Fibroblast of the aortic adventitia (primary cell): ENCODE results near the gene TTI1. TPM values are rescaled to one million over a fixed set of nuclear protein-coding genes. Genes with fewer than 3 reads are reported as not detected.

ENCODE experiments used
- DNase-seq: peaks from one replicate; pipeline ENCODE4 v3.0.0-alpha.2; 2010; ENCODE audit warnings: low read depth
- H3K4me3 ChIP-seq: 2 replicates; pipeline ENCODE4 v1.5.1; 2011; ENCODE audit warnings: low read depth, mild to moderate bottlenecking, control low read depth, low read length, moderate library complexity
- CTCF ChIP-seq: IDR thresholded peaks from 2 replicates; pipeline ENCODE4 v1.5.1; 2011; ENCODE audit warnings: mild to moderate bottlenecking, low read length, control low read depth, inconsistent platforms; ENCODE audit not compliant: insufficient read depth
- total RNA-seq: library from RNA; depleted of rRNA; stranded (reverse); fragments of >200 nt; gene quantifications from 2 replicates; pipeline ENCODE4 v1.2.3, GENCODE V29; 2012; ENCODE audit warnings: low replicate concordance

The TTI1 gene
- total RNA-seq, 1 donor, result 26.0 TPM

- no peak overlapping the region for H3K4me3 ChIP-seq
- no peak for TF ChIP-seq CTCF
- peak; percentile 74 for DNase-seq
Observed at GRCh38 chr20:38055294-38055693, 22.0 kb upstream of the TTI1 start.

DNA sequence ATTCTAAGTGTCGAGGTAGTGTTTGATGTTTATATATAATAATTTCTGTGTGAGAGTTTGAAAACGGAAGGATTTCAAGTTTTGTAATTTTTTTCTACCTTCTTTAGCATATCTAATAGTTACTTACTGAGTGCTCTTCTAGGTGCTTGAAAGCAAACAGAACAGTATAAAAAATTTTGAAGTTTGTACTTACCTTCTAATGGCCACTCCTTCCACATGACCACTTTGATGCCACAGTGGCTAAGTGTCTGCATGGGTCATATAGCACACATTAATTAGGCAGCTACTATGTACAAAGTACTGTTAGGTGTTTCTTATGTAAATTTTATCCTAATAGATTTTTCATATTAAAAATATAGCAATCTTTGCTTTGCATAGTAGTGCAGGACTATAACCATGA lies 21.4 kb upstream of the TTI1 start:
- TF ChIP-seq CTCF, result no peak
- H3K4me3 ChIP-seq, result no peak overlapping the region
- DNase-seq, result no peak

DNA sequence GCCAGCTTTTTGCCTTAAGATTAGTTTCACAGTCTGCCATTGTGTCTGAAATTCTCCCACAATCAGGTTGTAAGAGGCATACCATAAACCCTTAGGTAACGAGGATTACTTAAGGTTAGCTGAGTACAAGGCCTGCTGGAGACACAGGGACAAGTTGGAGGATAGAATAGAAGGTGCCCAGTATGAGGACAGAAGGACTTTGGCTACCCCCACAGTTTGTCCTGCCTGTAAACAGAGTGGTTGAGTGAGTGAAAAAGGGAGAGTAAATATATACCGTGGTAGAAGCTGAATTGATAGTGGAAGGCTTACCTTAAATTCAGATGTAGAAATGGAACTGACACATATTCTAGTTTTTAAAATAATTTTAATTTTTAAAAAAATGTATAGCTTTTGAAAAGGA lies 19.6 kb upstream of the TTI1 start:
- DNase-seq, result no peak
- no peak overlapping the region for H3K4me3 ChIP-seq
- no peak for TF ChIP-seq CTCF

- DNase-seq, result peak; percentile 65
- TF ChIP-seq CTCF, result no peak
Observed at GRCh38 chr20:38050686-38051085, 17.4 kb upstream of the TTI1 start.

GRCh38 chr20:38049800-38050199 lies 16.5 kb upstream of the TTI1 start:
- TF ChIP-seq CTCF, result no peak
- no peak overlapping the region for H3K4me3 ChIP-seq
- DNase-seq, result peak; percentile 51

More at GRCh38 chr20:38050686-38051085, 17.4 kb upstream of the TTI1 start:
- no peak overlapping the region for H3K4me3 ChIP-seq

DNA sequence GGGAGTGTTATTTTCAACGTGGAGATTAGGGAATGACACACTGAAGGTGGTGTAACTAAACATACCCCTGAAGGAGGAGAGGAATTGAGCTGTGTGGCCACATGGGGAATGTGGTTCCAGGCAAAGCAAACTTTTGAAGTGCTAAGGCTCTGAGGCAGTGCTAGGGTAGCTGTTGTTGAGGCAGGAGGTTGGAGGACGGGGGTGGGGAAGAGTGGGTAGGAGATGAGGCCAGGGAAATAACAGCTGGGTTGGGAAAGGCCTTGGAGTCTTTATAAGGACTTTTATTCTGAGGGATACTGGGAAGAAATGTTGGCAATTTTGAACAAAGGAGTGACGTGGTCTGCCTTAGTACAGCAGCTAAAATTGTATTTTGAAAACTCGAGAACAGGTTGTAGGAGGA lies 13.3 kb upstream of the TTI1 start:
- TF ChIP-seq CTCF, result no peak
- DNase-seq, result no peak
- H3K4me3 ChIP-seq, result no peak overlapping the region

DNA sequence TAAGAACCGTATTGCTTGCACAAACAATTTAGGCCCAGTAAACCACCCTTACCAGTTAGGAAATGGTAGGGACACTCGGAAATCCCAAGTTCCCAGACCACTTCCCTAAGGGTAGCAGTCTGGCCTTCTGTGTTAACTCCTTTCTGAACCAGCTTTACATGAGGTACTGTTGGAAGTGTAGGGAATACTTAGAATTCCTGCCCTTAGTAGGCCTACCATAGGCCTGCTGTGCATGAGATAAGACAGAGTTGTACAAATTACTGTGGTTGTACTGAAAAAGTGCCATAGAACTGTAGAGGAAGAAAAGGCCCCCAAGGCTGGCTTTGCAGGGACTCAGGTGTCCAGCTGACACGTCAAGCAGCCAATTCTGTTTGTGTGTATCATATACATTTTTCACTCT lies 11.4 kb upstream of the TTI1 start:
- DNase-seq, result no peak
- no peak overlapping the region for H3K4me3 ChIP-seq
- no peak for TF ChIP-seq CTCF
